Hepatocyte (in vitro differentiated cells): ENCODE data around the gene SLC36A3. TPM values are rescaled to one million over a fixed set of nuclear protein-coding genes. Genes with fewer than 3 reads are reported as not detected.

Experiments used
- DNase-seq: peaks from one replicate; pipeline ENCODE4 v3.0.0-alpha.2; 2016; ENCODE audit warnings: low spot score
- H2AFZ ChIP-seq: fragments of 200-600 bp; sonication (generic); 2 replicates; pipeline ENCODE4 v1.6.0; 2016; ENCODE audit warnings: antibody characterized with exemption, mild to moderate bottlenecking
- H3K27ac ChIP-seq: fragments of 200-600 bp; sonication (generic); 2 replicates; pipeline ENCODE4 v1.5.1; 2016; ENCODE audit warnings: mild to moderate bottlenecking
- H3K27me3 ChIP-seq: fragments of 200-600 bp; sonication (generic); 2 replicates; pipeline ENCODE4 v1.6.1; 2016
- H3K36me3 ChIP-seq: fragments of 200-600 bp; sonication (generic); replicated peaks from 2 replicates; pipeline ENCODE4 v1.5.1; 2016; ENCODE audit warnings: low read depth; ENCODE audit not compliant: insufficient read depth
- H3K4me1 ChIP-seq: fragments of 200-600 bp; sonication (generic); 2 replicates; pipeline ENCODE4 v1.5.1; 2016; ENCODE audit warnings: mild to moderate bottlenecking, moderate library complexity; ENCODE audit not compliant: insufficient read depth
- H3K4me2 ChIP-seq: fragments of 200-600 bp; sonication (generic); 2 replicates; pipeline ENCODE4 v1.6.0; 2016
- H3K4me3 ChIP-seq: fragments of 200-600 bp; sonication (generic); 2 replicates; pipeline ENCODE4 v1.5.1; 2016; ENCODE audit warnings: mild to moderate bottlenecking
- H3K79me2 ChIP-seq: fragments of 200-600 bp; sonication (generic); 2 replicates; pipeline ENCODE4 v1.6.0; 2017; ENCODE audit warnings: mild to moderate bottlenecking
- H3K9me2 ChIP-seq: fragments of 200-600 bp; sonication (generic); replicated peaks from 2 replicates; pipeline ENCODE4 v1.6.0; 2017; ENCODE audit warnings: mild to moderate bottlenecking; ENCODE audit not compliant: insufficient read depth
- H3K9me3 ChIP-seq: fragments of 200-600 bp; sonication (generic); 2 replicates; pipeline ENCODE4 v1.5.1; 2016; ENCODE audit warnings: low read depth, mild to moderate bottlenecking
- H4K20me1 ChIP-seq: fragments of 200-600 bp; sonication (generic); 2 replicates; pipeline ENCODE4 v1.6.0; 2016; ENCODE audit warnings: mild to moderate bottlenecking; ENCODE audit not compliant: insufficient read depth, poor library complexity, severe bottlenecking
- EZH2 ChIP-seq: fragments of 200-600 bp; sonication (generic); IDR thresholded peaks from 2 replicates; pipeline ENCODE4 v1.6.1; 2016; ENCODE audit warnings: antibody characterized with exemption, mild to moderate bottlenecking, borderline replicate concordance
- EZH2phosphoT487 ChIP-seq: fragments of 200-600 bp; sonication (generic); IDR thresholded peaks from one replicate; pipeline ENCODE4 v1.6.1; 2018; ENCODE audit warnings: antibody characterized with exemption, mild to moderate bottlenecking, low read depth, moderate library complexity; ENCODE audit not compliant: unreplicated experiment, severe bottlenecking
- WGBS: methylation state at CpG from one replicate; pipeline ENCODE4 v1.1.6; 2016; ENCODE audit warnings: low lambda C conversion rate; ENCODE audit errors: missing lambda C conversion rate; 5-methylcytosine and 5-hydroxymethylcytosine counted together
- polyA plus RNA-seq: library from polyadenylated mRNA; unstranded; fragments of >200 nt; fragmentation: Nextera tagmentation; extraction: Ambion mirVana; gene quantifications from 2 replicates; pipeline ENCODE4 v1.2.1, GENCODE V29; 2016
- total RNA-seq: library from RNA; depleted of rRNA; stranded (reverse); fragments of >200 nt; gene quantifications from 2 replicates; pipeline ENCODE4 v1.2.3, GENCODE V29; 2014
- TF ChIP-seq, protein P1 (sequence below): fragments of 200-600 bp; sonication (generic); IDR thresholded peaks from 2 replicates; pipeline ENCODE4 v1.5.1; 2016; ENCODE audit warnings: antibody characterized with exemption, mild to moderate bottlenecking; ENCODE audit not compliant: poor library complexity

Gene SLC36A3
- total and polyA plus RNA-seq, 2 experiments from 2014 or later = not detected

DNA sequence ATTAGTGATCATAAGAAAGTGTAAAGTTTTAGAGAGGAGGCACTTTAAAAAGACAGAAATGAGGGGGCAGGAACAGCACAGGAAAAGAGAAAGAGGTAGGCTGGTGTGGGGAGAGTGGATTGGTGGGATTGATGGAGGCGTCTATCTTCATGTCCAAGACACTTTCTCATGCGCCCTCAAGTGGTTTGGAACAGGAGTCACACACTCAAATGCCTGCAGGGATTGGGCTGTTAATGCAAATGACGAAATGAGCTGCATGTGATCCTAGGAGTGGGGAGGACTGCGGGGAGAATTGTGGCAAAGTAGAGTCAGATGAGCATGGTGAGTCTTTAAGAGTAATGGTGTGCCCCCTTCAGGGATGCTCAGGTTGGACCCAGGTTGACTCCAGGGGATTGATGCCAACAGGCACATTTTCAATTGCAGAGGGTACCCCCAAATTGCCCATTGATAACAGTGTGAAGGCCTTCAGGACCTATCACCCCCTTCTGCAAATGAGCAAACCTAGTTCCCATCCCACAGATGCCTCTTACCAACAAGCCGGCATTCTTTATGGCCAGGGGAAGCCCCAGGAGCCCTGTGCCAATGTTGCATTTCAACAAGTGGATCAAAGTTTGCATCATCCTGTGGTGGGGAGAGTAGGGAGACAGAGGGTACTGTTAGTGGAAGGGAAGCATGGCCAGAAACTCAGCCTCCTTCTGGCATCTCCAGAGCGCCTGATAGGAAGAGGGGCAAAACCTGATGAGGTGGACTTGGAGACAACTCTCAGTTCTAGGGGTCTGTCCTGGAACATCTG is 5.3 kb downstream of the SLC36A3 start:
- Histone ChIP-seq H3K4me3 (no peak overlapping the region), H3K4me2 (no peak overlapping the region), H3K4me1 (peaks cover 6% of the 10 kb centered on the region), H3K79me2 (no peaks in the 10 kb centered on the region), H3K36me3 (no peaks in the 10 kb centered on the region), H2AFZ (no peak overlapping the region), H3K9me3 (no peaks in the 10 kb centered on the region), H4K20me1 (no peaks in the 10 kb centered on the region), H3K27ac (no peak overlapping the region), H3K27me3 (peaks cover 4% of the 10 kb centered on the region), H3K9me2 (no peaks in the 10 kb centered on the region)
- WGBS = 63% methylated on average over 6 of the region's 6 CpGs
- peak; percentile 60 for DNase-seq
- TF ChIP-seq EZH2 = no peak
- TF ChIP-seq, protein P1, sequence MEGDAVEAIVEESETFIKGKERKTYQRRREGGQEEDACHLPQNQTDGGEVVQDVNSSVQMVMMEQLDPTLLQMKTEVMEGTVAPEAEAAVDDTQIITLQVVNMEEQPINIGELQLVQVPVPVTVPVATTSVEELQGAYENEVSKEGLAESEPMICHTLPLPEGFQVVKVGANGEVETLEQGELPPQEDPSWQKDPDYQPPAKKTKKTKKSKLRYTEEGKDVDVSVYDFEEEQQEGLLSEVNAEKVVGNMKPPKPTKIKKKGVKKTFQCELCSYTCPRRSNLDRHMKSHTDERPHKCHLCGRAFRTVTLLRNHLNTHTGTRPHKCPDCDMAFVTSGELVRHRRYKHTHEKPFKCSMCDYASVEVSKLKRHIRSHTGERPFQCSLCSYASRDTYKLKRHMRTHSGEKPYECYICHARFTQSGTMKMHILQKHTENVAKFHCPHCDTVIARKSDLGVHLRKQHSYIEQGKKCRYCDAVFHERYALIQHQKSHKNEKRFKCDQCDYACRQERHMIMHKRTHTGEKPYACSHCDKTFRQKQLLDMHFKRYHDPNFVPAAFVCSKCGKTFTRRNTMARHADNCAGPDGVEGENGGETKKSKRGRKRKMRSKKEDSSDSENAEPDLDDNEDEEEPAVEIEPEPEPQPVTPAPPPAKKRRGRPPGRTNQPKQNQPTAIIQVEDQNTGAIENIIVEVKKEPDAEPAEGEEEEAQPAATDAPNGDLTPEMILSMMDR = peak; percentile 44

DNA sequence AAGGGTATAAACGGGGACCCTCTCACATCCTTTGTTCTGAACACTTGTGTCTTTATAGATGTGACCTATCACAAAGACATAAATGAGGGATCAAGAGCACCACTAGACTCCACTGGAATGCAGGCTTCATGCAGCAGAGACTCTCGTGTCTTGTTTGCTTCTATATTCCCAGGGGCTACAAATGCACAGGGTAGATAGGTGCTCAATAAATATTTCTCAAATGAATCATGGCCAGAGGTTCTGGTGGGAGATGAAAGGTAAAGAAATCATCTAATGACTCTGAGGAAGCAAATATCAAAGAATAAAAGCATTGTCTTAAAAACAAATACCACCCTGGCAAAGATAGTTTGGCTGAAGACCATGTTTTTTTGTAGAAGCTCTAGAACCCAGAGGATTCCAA is 6.6 kb downstream of the SLC36A3 start:
- TF ChIP-seq EZH2 = no peak
- no peak for TF ChIP-seq EZH2phosphoT487
- TF ChIP-seq, protein P1 = no peak
- Histone ChIP-seq H3K36me3 (no peaks in the 10 kb centered on the region), H3K27ac (no peak overlapping the region), H4K20me1 (no peaks in the 10 kb centered on the region), H3K4me2 (no peak overlapping the region), H3K9me2 (no peaks in the 10 kb centered on the region), H3K4me1 (peaks cover 6% of the 10 kb centered on the region), H2AFZ (no peak overlapping the region), H3K79me2 (no peaks in the 10 kb centered on the region), H3K4me3 (no peak overlapping the region), H3K27me3 (peaks cover 4% of the 10 kb centered on the region), H3K9me3 (no peaks in the 10 kb centered on the region)
- no peak for DNase-seq
- WGBS = 60% methylated on average over 2 of the region's 2 CpGs

DNA sequence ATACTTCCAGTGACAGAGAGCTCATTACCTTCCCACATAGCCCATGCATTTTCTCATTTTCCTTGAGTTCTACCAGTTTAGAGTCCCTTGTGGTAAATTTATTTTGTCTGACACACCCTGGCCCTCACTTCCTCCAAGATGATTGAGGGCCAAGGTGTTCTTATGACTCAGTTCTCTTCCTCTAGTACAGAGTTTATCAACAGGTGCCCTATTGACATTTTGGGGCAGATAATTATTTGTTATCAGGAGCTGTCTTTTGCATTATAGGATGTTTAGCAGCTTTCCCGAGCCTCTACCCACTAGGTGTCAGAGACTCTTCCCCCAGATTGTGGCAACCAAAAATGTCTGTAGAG is 7.1 kb downstream of the SLC36A3 start:
- Histone ChIP-seq H4K20me1 (no peaks in the 10 kb centered on the region), H3K4me3 (no peak overlapping the region), H3K4me2 (no peak overlapping the region), H2AFZ (no peak overlapping the region), H3K9me3 (no peaks in the 10 kb centered on the region), H3K27me3 (peaks cover 4% of the 10 kb centered on the region), H3K79me2 (no peaks in the 10 kb centered on the region), H3K27ac (no peak overlapping the region), H3K4me1 (peaks cover 6% of the 10 kb centered on the region), H3K9me2 (no peaks in the 10 kb centered on the region), H3K36me3 (no peaks in the 10 kb centered on the region)
- TF ChIP-seq EZH2 (no peak), EZH2phosphoT487 (no peak)
- TF ChIP-seq, protein P1 = no peak
- 72% methylated on average over 1 of the region's 1 CpG for WGBS
- no peak for DNase-seq
